GM23338 (cell line): ENCODE measurements around the gene PTBP3. TPM values are rescaled to one million over a fixed set of nuclear protein-coding genes. Genes with fewer than 3 reads are reported as not detected.

ENCODE experiments used
- ATAC-seq: fragments of 200-7000 bp; cut with Tn5 transposase; 3 replicates; pipeline ENCODE4 v1.9.1; 2020
- DNase-seq: peaks from one replicate; pipeline ENCODE4 v3.0.0-alpha.2; 2015; ENCODE audit warnings: low spot score
- H2AFZ ChIP-seq: fragments of 200-600 bp; sonication (generic); 2 replicates; pipeline ENCODE4 v1.8.0; 2016; ENCODE audit warnings: antibody characterized with exemption, mild to moderate bottlenecking, moderate library complexity
- H3F3A ChIP-seq: fragments of 200-600 bp; sonication (generic); replicated peaks from 2 replicates; pipeline ENCODE4 v1.8.0; 2017; ENCODE audit warnings: antibody characterized with exemption, mixed run types, low read depth
- H3K27ac ChIP-seq: fragments of 200-600 bp; sonication (generic); 2 replicates; pipeline ENCODE4 v1.6.1; 2016; ENCODE audit warnings: low read depth
- H3K27me3 ChIP-seq: fragments of 200-600 bp; sonication (generic); 2 replicates; pipeline ENCODE4 v1.8.0; 2016; ENCODE audit warnings: mild to moderate bottlenecking, mixed run types, moderate library complexity; ENCODE audit not compliant: insufficient read depth
- H3K36me3 ChIP-seq: fragments of 200-600 bp; sonication (generic); 2 replicates; pipeline ENCODE4 v1.8.0; 2016; ENCODE audit warnings: mild to moderate bottlenecking; ENCODE audit not compliant: insufficient read depth
- H3K4me1 ChIP-seq: fragments of 200-600 bp; sonication (generic); 2 replicates; pipeline ENCODE4 v1.8.0; 2016; ENCODE audit warnings: mild to moderate bottlenecking, moderate library complexity; ENCODE audit not compliant: insufficient read depth
- H3K4me2 ChIP-seq: fragments of 200-600 bp; sonication (generic); 2 replicates; pipeline ENCODE4 v1.7.1; 2017; ENCODE audit warnings: mixed run types
- H3K4me3 ChIP-seq: fragments of 200-600 bp; sonication (generic); 2 replicates; pipeline ENCODE4 v1.6.1; 2016; ENCODE audit warnings: mixed run types
- H3K79me2 ChIP-seq: fragments of 200-600 bp; sonication (generic); replicated peaks from 2 replicates; pipeline ENCODE4 v1.8.0; 2017; ENCODE audit warnings: mild to moderate bottlenecking; ENCODE audit not compliant: insufficient read depth
- H3K9me2 ChIP-seq: fragments of 200-600 bp; sonication (generic); 2 replicates; pipeline ENCODE4 v1.8.0; 2017; ENCODE audit not compliant: insufficient read depth
- H4K20me1 ChIP-seq: fragments of 200-600 bp; sonication (generic); replicated peaks from 2 replicates; pipeline ENCODE4 v1.8.0; 2017; ENCODE audit warnings: mild to moderate bottlenecking; ENCODE audit not compliant: insufficient read depth
- H3K27ac Mint-ChIP-seq: 2 replicates; pipeline ENCODE4 v1.8.0; 2020; ENCODE audit warnings: inconsistent platforms, mild to moderate bottlenecking, moderate library complexity, mixed read lengths
- H3K27me3 Mint-ChIP-seq: 3 replicates; pipeline ENCODE4 v1.8.0; 2022; ENCODE audit warnings: low read depth, mild to moderate bottlenecking, moderate library complexity, mixed read lengths, inconsistent platforms; ENCODE audit not compliant: insufficient read depth, poor library complexity
- H3K36me3 Mint-ChIP-seq: 3 replicates; pipeline ENCODE4 v1.8.0; 2021; ENCODE audit warnings: low read depth, mild to moderate bottlenecking, inconsistent platforms, moderate library complexity, mixed read lengths
- H3K4me1 Mint-ChIP-seq: 3 replicates; pipeline ENCODE4 v1.8.0; 2020; ENCODE audit warnings: mild to moderate bottlenecking, inconsistent platforms, mixed read lengths
- H3K4me3 Mint-ChIP-seq: 3 replicates; pipeline ENCODE4 v1.8.0; 2021; ENCODE audit warnings: moderate library complexity, mild to moderate bottlenecking, inconsistent platforms, mixed read lengths
- H3K9me3 Mint-ChIP-seq: 3 replicates; pipeline ENCODE4 v1.8.0; 2020; ENCODE audit warnings: moderate library complexity, mild to moderate bottlenecking, inconsistent platforms, mixed read lengths
- CREB1 ChIP-seq: fragments of 250-450 bp; sonication (Bioruptor Pico); IDR thresholded peaks from 2 replicates; pipeline ENCODE4 v1.5.0; 2020; ENCODE audit warnings: low read depth, mild to moderate bottlenecking, moderate library complexity
- CTCF ChIP-seq, 2 experiments: fragments of 200-600 bp in 1 of 2; sonication (generic) in 1 of 2; conservative IDR thresholded peaks; 2 replicates each; pipeline versions ENCODE4 v1.5.1 to v1.6.1; 2016 to 2017; ENCODE audit warnings: antibody characterized with exemption in 2 of 2, low read depth in 2 of 2, mild to moderate bottlenecking in 2 of 2, moderate library complexity in 1 of 2
- ETS1 ChIP-seq: IDR thresholded peaks from 2 replicates; pipeline ENCODE4 v1.6.1; 2016; ENCODE audit warnings: antibody characterized with exemption
- EZH2 ChIP-seq: fragments of 200-600 bp; sonication (generic); IDR thresholded peaks from one replicate; pipeline ENCODE4 v1.8.0; 2017; ENCODE audit warnings: antibody characterized with exemption, mild to moderate bottlenecking, low read depth; ENCODE audit not compliant: unreplicated experiment
- EZH2phosphoT487 ChIP-seq: fragments of 200-600 bp; sonication (generic); IDR thresholded peaks from one replicate; pipeline ENCODE4 v1.8.1; 2018; ENCODE audit warnings: antibody characterized with exemption; ENCODE audit not compliant: unreplicated experiment
- JUNB ChIP-seq: IDR thresholded peaks from one replicate; pipeline ENCODE4 v1.6.1; 2016; ENCODE audit warnings: antibody characterized with exemption; ENCODE audit not compliant: unreplicated experiment
- NANOG ChIP-seq: IDR thresholded peaks from 2 replicates; pipeline ENCODE4 v1.6.1; 2016; ENCODE audit warnings: antibody characterized with exemption, borderline replicate concordance
- POLR2AphosphoS5 ChIP-seq: IDR thresholded peaks from 2 replicates; pipeline ENCODE4 v1.6.1; 2016; ENCODE audit warnings: antibody characterized with exemption, low read depth
- STAT1 ChIP-seq: IDR thresholded peaks from one replicate; pipeline ENCODE4 v1.6.1; 2016; ENCODE audit warnings: antibody characterized with exemption; ENCODE audit not compliant: unreplicated experiment
- ZNF114 ChIP-seq: fragments of 250-450 bp; sonication (Bioruptor Pico); IDR thresholded peaks from 2 replicates; pipeline ENCODE4 v1.5.0; 2020; ENCODE audit warnings: mild to moderate bottlenecking, moderate library complexity
- ZNF331 ChIP-seq: fragments of 250-450 bp; sonication (Bioruptor Pico); IDR thresholded peaks from 2 replicates; pipeline ENCODE4 v1.5.0; 2020; ENCODE audit warnings: low read depth, mild to moderate bottlenecking, moderate library complexity
- polyA plus RNA-seq: library from polyadenylated mRNA; unstranded; fragments of >200 nt; fragmentation: Nextera tagmentation; extraction: Ambion mirVana; gene quantifications from 2 replicates; pipeline ENCODE4 v1.2.1, GENCODE V29; 2016
- total RNA-seq: library from RNA; depleted of rRNA; stranded (reverse); fragments of >200 nt; shearing (Covaris generic); gene quantifications from 2 replicates; pipeline ENCODE4 v1.2.3, GENCODE V29; 2014
- TF ChIP-seq, protein P1 (sequence below): IDR thresholded peaks from one replicate; pipeline ENCODE4 v1.6.1; 2018; ENCODE audit warnings: antibody characterized with exemption; ENCODE audit not compliant: unreplicated experiment
- TF ChIP-seq, protein P2 (sequence below): fragments of 250-450 bp; sonication (Bioruptor Pico); IDR thresholded peaks from 2 replicates; pipeline ENCODE4 v1.5.0; 2020; ENCODE audit warnings: mild to moderate bottlenecking, moderate library complexity

The PTBP3 gene
- total and polyA plus RNA-seq, 2 experiments from 2014 or later, result 20.0 to 92.9 TPM

DNA sequence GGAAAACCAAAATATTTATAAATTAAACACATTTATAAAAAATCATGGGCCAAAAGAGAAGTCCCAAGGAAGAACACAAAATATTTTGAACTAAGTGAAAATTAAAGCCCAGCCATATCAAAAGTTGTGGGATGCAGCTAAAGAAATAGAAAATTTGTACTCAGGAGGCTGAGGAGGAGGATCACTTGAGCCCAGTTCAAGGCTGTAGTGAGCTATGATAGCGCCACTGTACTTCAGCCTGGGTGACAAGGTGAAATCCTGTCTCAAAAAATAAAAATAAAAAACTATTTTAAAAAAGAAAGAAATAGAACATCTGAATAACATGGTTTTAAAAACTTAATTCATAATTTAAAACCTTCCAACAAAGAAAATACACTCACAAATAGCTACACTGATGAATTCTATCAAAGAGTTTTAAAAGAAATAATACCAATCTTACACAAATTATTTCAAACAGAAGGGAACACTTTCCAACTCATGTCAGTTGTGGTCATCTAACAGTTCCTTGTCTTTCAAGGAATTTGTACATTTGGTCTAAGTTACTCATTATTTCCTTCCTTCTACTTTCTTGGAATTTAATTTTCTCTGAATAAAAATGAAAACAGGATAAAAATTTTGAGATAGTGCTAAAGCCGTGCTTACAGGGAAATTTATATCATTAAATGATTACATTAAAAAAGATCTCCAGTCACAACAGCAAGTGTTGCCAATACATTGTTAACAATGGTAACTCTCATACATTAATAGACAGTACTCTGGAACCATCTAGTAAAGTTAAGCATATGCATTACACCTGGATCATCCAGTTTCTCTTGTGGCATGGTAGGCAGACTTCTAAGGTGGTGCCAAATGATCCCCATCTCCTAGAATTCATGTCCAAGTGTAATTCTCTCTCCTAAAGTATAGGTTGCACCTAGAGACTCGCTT is 17.8 kb downstream of the PTBP3 start:
- Histone ChIP-seq H3K4me1 (peaks cover 11% of the 10 kb centered on the region), H3K36me3 (no peaks in the 10 kb centered on the region), H3K4me3 (no peak overlapping the region), H4K20me1 (peaks cover 44% of the 10 kb centered on the region), H3K27me3 (no peaks in the 10 kb centered on the region), H2AFZ (no peak overlapping the region), H3K4me2 (no peak overlapping the region), H3F3A (peaks cover 5% of the 10 kb centered on the region), H3K9me2 (no peaks in the 10 kb centered on the region; the same call in 1 of the 2 replicates), H3K27ac (peak overlapping the region; percentile 46), H3K79me2 (peaks cover 93% of the 10 kb centered on the region)
- no peak for ATAC-seq
- no peak overlapping the region for H3K27ac Mint-ChIP-seq
- 0 out of 3 replicates have a peak, but pooled peaks cover 4% of the 10 kb centered on the region for H3K36me3 Mint-ChIP-seq
- H3K4me1 Mint-ChIP-seq, result peaks cover 29% of the 10 kb centered on the region
- no peak for DNase-seq
- H3K4me3 Mint-ChIP-seq, result no peak overlapping the region
- H3K9me3 Mint-ChIP-seq, result no peaks in the 10 kb centered on the region
- TF ChIP-seq EZH2 (no peak), POLR2AphosphoS5 (no peak), NANOG (no peak), JUNB (no peak), STAT1 (no peak), CTCF (conservative IDR thresholded peaks at IDR 0.05; ENCODE audit: low read depth in 2 of 2) (no peak), EZH2phosphoT487 (no peak), ETS1 (no peak), ZNF114 (CRISPR knock-in tag) (no peak), CREB1 (no peak), ZNF331 (no peak)
- TF ChIP-seq, protein P1, sequence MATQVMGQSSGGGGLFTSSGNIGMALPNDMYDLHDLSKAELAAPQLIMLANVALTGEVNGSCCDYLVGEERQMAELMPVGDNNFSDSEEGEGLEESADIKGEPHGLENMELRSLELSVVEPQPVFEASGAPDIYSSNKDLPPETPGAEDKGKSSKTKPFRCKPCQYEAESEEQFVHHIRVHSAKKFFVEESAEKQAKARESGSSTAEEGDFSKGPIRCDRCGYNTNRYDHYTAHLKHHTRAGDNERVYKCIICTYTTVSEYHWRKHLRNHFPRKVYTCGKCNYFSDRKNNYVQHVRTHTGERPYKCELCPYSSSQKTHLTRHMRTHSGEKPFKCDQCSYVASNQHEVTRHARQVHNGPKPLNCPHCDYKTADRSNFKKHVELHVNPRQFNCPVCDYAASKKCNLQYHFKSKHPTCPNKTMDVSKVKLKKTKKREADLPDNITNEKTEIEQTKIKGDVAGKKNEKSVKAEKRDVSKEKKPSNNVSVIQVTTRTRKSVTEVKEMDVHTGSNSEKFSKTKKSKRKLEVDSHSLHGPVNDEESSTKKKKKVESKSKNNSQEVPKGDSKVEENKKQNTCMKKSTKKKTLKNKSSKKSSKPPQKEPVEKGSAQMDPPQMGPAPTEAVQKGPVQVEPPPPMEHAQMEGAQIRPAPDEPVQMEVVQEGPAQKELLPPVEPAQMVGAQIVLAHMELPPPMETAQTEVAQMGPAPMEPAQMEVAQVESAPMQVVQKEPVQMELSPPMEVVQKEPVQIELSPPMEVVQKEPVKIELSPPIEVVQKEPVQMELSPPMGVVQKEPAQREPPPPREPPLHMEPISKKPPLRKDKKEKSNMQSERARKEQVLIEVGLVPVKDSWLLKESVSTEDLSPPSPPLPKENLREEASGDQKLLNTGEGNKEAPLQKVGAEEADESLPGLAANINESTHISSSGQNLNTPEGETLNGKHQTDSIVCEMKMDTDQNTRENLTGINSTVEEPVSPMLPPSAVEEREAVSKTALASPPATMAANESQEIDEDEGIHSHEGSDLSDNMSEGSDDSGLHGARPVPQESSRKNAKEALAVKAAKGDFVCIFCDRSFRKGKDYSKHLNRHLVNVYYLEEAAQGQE, result no peak
- TF ChIP-seq, protein P2, sequence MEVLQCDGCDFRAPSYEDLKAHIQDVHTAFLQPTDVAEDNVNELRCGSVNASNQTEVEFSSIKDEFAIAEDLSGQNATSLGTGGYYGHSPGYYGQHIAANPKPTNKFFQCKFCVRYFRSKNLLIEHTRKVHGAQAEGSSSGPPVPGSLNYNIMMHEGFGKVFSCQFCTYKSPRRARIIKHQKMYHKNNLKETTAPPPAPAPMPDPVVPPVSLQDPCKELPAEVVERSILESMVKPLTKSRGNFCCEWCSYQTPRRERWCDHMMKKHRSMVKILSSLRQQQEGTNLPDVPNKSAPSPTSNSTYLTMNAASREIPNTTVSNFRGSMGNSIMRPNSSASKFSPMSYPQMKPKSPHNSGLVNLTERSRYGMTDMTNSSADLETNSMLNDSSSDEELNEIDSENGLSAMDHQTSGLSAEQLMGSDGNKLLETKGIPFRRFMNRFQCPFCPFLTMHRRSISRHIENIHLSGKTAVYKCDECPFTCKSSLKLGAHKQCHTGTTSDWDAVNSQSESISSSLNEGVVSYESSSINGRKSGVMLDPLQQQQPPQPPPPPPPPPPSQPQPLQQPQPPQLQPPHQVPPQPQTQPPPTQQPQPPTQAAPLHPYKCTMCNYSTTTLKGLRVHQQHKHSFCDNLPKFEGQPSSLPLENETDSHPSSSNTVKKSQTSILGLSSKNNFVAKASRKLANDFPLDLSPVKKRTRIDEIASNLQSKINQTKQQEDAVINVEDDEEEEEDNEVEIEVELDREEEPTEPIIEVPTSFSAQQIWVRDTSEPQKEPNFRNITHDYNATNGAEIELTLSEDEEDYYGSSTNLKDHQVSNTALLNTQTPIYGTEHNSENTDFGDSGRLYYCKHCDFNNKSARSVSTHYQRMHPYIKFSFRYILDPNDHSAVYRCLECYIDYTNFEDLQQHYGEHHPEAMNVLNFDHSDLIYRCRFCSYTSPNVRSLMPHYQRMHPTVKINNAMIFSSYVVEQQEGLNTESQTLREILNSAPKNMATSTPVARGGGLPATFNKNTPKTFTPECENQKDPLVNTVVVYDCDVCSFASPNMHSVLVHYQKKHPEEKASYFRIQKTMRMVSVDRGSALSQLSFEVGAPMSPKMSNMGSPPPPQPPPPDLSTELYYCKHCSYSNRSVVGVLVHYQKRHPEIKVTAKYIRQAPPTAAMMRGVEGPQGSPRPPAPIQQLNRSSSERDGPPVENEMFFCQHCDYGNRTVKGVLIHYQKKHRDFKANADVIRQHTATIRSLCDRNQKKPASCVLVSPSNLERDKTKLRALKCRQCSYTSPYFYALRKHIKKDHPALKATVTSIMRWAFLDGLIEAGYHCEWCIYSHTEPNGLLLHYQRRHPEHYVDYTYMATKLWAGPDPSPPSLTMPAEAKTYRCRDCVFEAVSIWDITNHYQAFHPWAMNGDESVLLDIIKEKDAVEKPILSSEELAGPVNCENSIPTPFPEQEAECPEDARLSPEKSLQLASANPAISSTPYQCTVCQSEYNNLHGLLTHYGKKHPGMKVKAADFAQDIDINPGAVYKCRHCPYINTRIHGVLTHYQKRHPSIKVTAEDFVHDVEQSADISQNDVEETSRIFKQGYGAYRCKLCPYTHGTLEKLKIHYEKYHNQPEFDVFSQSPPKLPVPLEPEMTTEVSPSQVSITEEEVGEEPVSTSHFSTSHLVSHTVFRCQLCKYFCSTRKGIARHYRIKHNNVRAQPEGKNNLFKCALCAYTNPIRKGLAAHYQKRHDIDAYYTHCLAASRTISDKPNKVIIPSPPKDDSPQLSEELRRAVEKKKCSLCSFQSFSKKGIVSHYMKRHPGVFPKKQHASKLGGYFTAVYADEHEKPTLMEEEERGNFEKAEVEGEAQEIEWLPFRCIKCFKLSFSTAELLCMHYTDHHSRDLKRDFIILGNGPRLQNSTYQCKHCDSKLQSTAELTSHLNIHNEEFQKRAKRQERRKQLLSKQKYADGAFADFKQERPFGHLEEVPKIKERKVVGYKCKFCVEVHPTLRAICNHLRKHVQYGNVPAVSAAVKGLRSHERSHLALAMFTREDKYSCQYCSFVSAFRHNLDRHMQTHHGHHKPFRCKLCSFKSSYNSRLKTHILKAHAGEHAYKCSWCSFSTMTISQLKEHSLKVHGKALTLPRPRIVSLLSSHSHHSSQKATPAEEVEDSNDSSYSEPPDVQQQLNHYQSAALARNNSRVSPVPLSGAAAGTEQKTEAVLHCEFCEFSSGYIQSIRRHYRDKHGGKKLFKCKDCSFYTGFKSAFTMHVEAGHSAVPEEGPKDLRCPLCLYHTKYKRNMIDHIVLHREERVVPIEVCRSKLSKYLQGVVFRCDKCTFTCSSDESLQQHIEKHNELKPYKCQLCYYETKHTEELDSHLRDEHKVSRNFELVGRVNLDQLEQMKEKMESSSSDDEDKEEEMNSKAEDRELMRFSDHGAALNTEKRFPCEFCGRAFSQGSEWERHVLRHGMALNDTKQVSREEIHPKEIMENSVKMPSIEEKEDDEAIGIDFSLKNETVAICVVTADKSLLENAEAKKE (CRISPR knock-in tag), result no peak
- H3K27me3 Mint-ChIP-seq, result peaks cover 5% of the 10 kb centered on the region
